PFSK-1 (cell line): ENCODE measurements around the gene C1QTNF12.

Source experiments
- SIN3A ChIP-seq: IDR thresholded peaks from 2 replicates; pipeline ENCODE4 v1.6.1; 2012; ENCODE audit warnings: mild to moderate bottlenecking, low read length, moderate library complexity, borderline replicate concordance; ENCODE audit not compliant: insufficient read depth
- TAF1 ChIP-seq: IDR thresholded peaks from 2 replicates; pipeline ENCODE4 v1.6.1; 2012; ENCODE audit warnings: low read length, control low read depth, borderline replicate concordance; ENCODE audit not compliant: insufficient read depth

GRCh38 chr1:1236176-1236763 is 10.3 kb downstream of the C1QTNF12 start:
- no peak for TF ChIP-seq TAF1
- TF ChIP-seq SIN3A: no peak
